ENCODE results near the gene CEP350. TPM values are rescaled to one million over a fixed set of nuclear protein-coding genes. Genes with fewer than 3 reads are reported as not detected.
A peak's percentile ranks its signal among the peaks of the same experiment; 100 is the strongest.

CEP350 gene
- total RNA-seq, 1 donor from 2014 or later: 39.2 TPM

GRCh38 chr1:180083164-180083563 is 128.6 kb downstream of the CEP350 start:
- no peak for DNase-seq (ENCODE audit: low spot score)
- H3K4me3 Mint-ChIP-seq (ENCODE audit: unreplicated experiment): no peak overlapping the region
- peaks cover 5% of the 10 kb centered on the region for H3K4me1 Mint-ChIP-seq (ENCODE audit: unreplicated experiment)
- H3K27me3 Mint-ChIP-seq (ENCODE audit: unreplicated experiment): no peaks in the 10 kb centered on the region
- H3K27ac Mint-ChIP-seq (ENCODE audit: unreplicated experiment): no peak overlapping the region
- peaks cover 9% of the 10 kb centered on the region for H3K36me3 Mint-ChIP-seq (ENCODE audit: low read depth, unreplicated experiment)
- TF ChIP-seq, protein P1, sequence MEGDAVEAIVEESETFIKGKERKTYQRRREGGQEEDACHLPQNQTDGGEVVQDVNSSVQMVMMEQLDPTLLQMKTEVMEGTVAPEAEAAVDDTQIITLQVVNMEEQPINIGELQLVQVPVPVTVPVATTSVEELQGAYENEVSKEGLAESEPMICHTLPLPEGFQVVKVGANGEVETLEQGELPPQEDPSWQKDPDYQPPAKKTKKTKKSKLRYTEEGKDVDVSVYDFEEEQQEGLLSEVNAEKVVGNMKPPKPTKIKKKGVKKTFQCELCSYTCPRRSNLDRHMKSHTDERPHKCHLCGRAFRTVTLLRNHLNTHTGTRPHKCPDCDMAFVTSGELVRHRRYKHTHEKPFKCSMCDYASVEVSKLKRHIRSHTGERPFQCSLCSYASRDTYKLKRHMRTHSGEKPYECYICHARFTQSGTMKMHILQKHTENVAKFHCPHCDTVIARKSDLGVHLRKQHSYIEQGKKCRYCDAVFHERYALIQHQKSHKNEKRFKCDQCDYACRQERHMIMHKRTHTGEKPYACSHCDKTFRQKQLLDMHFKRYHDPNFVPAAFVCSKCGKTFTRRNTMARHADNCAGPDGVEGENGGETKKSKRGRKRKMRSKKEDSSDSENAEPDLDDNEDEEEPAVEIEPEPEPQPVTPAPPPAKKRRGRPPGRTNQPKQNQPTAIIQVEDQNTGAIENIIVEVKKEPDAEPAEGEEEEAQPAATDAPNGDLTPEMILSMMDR (IDR thresholded peaks at IDR 0.05; ENCODE audit: unreplicated experiment): no peak
- no peaks in the 10 kb centered on the region for H3K9me3 Mint-ChIP-seq (ENCODE audit: unreplicated experiment)

DNA sequence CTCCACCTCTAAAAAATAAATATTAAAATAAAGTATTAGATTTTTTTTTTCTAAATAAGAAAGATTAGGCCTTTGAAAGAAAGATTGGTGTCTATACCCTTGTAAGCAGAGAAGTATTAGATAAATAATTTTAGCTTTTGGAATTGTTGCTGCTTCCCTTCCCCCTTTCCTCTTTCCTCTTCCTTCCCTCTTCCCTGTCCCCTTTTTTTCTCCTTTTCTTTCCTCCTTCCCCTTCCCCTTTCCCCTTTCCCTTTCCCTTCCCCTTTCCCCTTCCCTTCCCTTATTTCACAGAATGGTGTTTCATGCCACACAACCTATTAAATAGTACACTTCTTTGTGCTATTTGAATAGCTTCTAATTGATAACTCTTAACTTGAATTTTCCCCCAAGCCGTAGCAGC is 130.3 kb downstream of the CEP350 start:
- Mint-ChIP-seq H3K36me3 (ENCODE audit: low read depth, unreplicated experiment) (peaks cover 18% of the 10 kb centered on the region), H3K4me3 (ENCODE audit: unreplicated experiment) (no peak overlapping the region), H3K9me3 (ENCODE audit: unreplicated experiment) (no peaks in the 10 kb centered on the region), H3K27me3 (ENCODE audit: unreplicated experiment) (no peaks in the 10 kb centered on the region), H3K4me1 (ENCODE audit: unreplicated experiment) (peaks cover 5% of the 10 kb centered on the region), H3K27ac (ENCODE audit: unreplicated experiment) (peak overlapping the region; percentile 80)
- TF ChIP-seq, protein P1 (IDR thresholded peaks at IDR 0.05; ENCODE audit: unreplicated experiment): no peak
- DNase-seq (ENCODE audit: low spot score): no peak

- no peaks in the 10 kb centered on the region for H3K9me3 Mint-ChIP-seq (ENCODE audit: unreplicated experiment)
- no peak overlapping the region for H3K4me3 Mint-ChIP-seq (ENCODE audit: unreplicated experiment)
- H3K27ac Mint-ChIP-seq (ENCODE audit: unreplicated experiment): peak overlapping the region; percentile 80
- no peak for DNase-seq (ENCODE audit: low spot score)
- TF ChIP-seq, protein P1 (IDR thresholded peaks at IDR 0.05; ENCODE audit: unreplicated experiment): no peak
- H3K4me1 Mint-ChIP-seq (ENCODE audit: unreplicated experiment): peaks cover 5% of the 10 kb centered on the region
- no peaks in the 10 kb centered on the region for H3K27me3 Mint-ChIP-seq (ENCODE audit: unreplicated experiment)
- H3K36me3 Mint-ChIP-seq (ENCODE audit: low read depth, unreplicated experiment): peaks cover 18% of the 10 kb centered on the region
These were observed 130.7 kb downstream of the CEP350 start for GRCh38 chr1:180085331-180085730.

- H3K27ac Mint-ChIP-seq (ENCODE audit: unreplicated experiment): no peak overlapping the region
- H3K4me3 Mint-ChIP-seq (ENCODE audit: unreplicated experiment): no peak overlapping the region
- TF ChIP-seq, protein P1 (IDR thresholded peaks at IDR 0.05; ENCODE audit: unreplicated experiment): no peak
- no peaks in the 10 kb centered on the region for H3K9me3 Mint-ChIP-seq (ENCODE audit: unreplicated experiment)
- peaks cover 39% of the 10 kb centered on the region for H3K36me3 Mint-ChIP-seq (ENCODE audit: low read depth, unreplicated experiment)
- no peak for DNase-seq (ENCODE audit: low spot score)
- no peaks in the 10 kb centered on the region for H3K27me3 Mint-ChIP-seq (ENCODE audit: unreplicated experiment)
- no peaks in the 10 kb centered on the region for H3K4me1 Mint-ChIP-seq (ENCODE audit: unreplicated experiment)
These were observed 138.5 kb downstream of the CEP350 start for GRCh38 chr1:180092931-180093650.

- no peak overlapping the region for H3K4me3 Mint-ChIP-seq (ENCODE audit: unreplicated experiment)
- H3K9me3 Mint-ChIP-seq (ENCODE audit: unreplicated experiment): no peaks in the 10 kb centered on the region
- H3K36me3 Mint-ChIP-seq (ENCODE audit: low read depth, unreplicated experiment): peaks cover 28% of the 10 kb centered on the region
- TF ChIP-seq, protein P1 (IDR thresholded peaks at IDR 0.05; ENCODE audit: unreplicated experiment): no peak
- H3K4me1 Mint-ChIP-seq (ENCODE audit: unreplicated experiment): no peaks in the 10 kb centered on the region
- no peak for DNase-seq (ENCODE audit: low spot score)
- H3K27ac Mint-ChIP-seq (ENCODE audit: unreplicated experiment): no peak overlapping the region
- no peaks in the 10 kb centered on the region for H3K27me3 Mint-ChIP-seq (ENCODE audit: unreplicated experiment)
These were observed 140.2 kb downstream of the CEP350 start for GRCh38 chr1:180094705-180095295.

Data from endothelial cell (in vitro differentiated cells).